Lower lobe of right lung (tissue), 2 donors: ENCODE data around the gene TIMM44. TPM values are rescaled to one million over a fixed set of nuclear protein-coding genes. Genes with fewer than 3 reads are reported as not detected.

ENCODE experiments used
- ATAC-seq, 2 donors: fragments of 200-7000 bp; cut with Tn5 transposase; one replicate each; pipeline ENCODE4 v1.9.1; 2020 to 2022; ENCODE audit warnings: mild to moderate bottlenecking in 2 of 2, moderate library complexity in 2 of 2
- DNase-seq: peaks from one replicate; pipeline ENCODE4 v3.0.0-alpha.2; 2020
- H3K27ac ChIP-seq: fragments of 200-600 bp; one replicate; pipeline ENCODE4 v1.8.0; 2022
- H3K27me3 ChIP-seq: fragments of 200-600 bp; one replicate; pipeline ENCODE4 v1.8.0; 2022; ENCODE audit warnings: low read depth
- H3K36me3 ChIP-seq: fragments of 200-600 bp; one replicate; pipeline ENCODE4 v1.8.0; 2022; ENCODE audit warnings: mild to moderate bottlenecking
- H3K4me1 ChIP-seq: fragments of 200-600 bp; one replicate; pipeline ENCODE4 v1.8.0; 2022
- H3K4me3 ChIP-seq: fragments of 200-600 bp; one replicate; pipeline ENCODE4 v1.8.0; 2022; ENCODE audit warnings: mild to moderate bottlenecking
- H3K9me3 ChIP-seq: fragments of 200-600 bp; one replicate; pipeline ENCODE4 v1.8.0; 2022
- CTCF ChIP-seq: fragments of 200-600 bp; IDR thresholded peaks from one replicate; pipeline ENCODE4 v1.8.0; 2022; ENCODE audit warnings: antibody characterized with exemption, mild to moderate bottlenecking
- intact Hi-C: fragments of 100-400 bp; cut with DNase I; formaldehyde crosslinking; loops from one replicate; pipeline ENCODE4 v1.11.0; 2022
- total RNA-seq: library from RNA; stranded (reverse); fragmentation: NEBNext Ultra II Directional; extraction: Animal tissue kit (Norgen Biotek cat#: 25700); gene quantifications from one replicate; pipeline ENCODE4 v1.2.1, GENCODE V29; 2021
- donor health status: DM: no; HTN: yes; CAD: no; lungs with severe emphysema.

The TIMM44 gene
- total RNA-seq, 1 donor from 2014 or later: 45.2 TPM

GRCh38 chr19:7912697-7913564 lies 30.5 kb downstream of the TIMM44 start:
- ATAC-seq: no peak
- Histone ChIP-seq H3K27me3 (peaks cover 36% of the 10 kb centered on the region), H3K9me3 (no peaks in the 10 kb centered on the region), H3K4me3 (no peak overlapping the region), H3K4me1 (peaks cover 26% of the 10 kb centered on the region), H3K36me3 (peaks cover 43% of the 10 kb centered on the region), H3K27ac (no peak overlapping the region)
- peak; percentile 43 for DNase-seq
- intact Hi-C loops: no loop called here
- TF ChIP-seq CTCF: no peak

GRCh38 chr19:7912144-7912696 lies 31.2 kb downstream of the TIMM44 start:
- Histone ChIP-seq H3K36me3 (peaks cover 43% of the 10 kb centered on the region), H3K9me3 (no peaks in the 10 kb centered on the region), H3K27me3 (peaks cover 29% of the 10 kb centered on the region), H3K27ac (no peak overlapping the region), H3K4me3 (no peak overlapping the region), H3K4me1 (peaks cover 25% of the 10 kb centered on the region)
- ATAC-seq: no peak
- intact Hi-C loops: no loop called here
- peak; percentile 48 for DNase-seq
- no peak for TF ChIP-seq CTCF

GRCh38 chr19:7911508-7912143 lies 31.8 kb downstream of the TIMM44 start:
- DNase-seq: peak; percentile 44
- no peak for TF ChIP-seq CTCF
- ATAC-seq: no peak
- Histone ChIP-seq H3K36me3 (peaks cover 43% of the 10 kb centered on the region), H3K27ac (no peak overlapping the region), H3K4me1 (peaks cover 21% of the 10 kb centered on the region), H3K9me3 (no peaks in the 10 kb centered on the region), H3K4me3 (no peak overlapping the region), H3K27me3 (peaks cover 23% of the 10 kb centered on the region)
- intact Hi-C loops: no loop called here

GRCh38 chr19:7910321-7911161 lies 32.9 kb downstream of the TIMM44 start:
- intact Hi-C loops: no loop called here
- Histone ChIP-seq H3K4me1 (peaks cover 21% of the 10 kb centered on the region), H3K9me3 (no peaks in the 10 kb centered on the region), H3K27me3 (peaks cover 12% of the 10 kb centered on the region), H3K4me3 (no peak overlapping the region), H3K36me3 (peaks cover 52% of the 10 kb centered on the region), H3K27ac (no peak overlapping the region)
- no peak for ATAC-seq
- DNase-seq: peak; percentile 46
- no peak for TF ChIP-seq CTCF

- H3K4me3 ChIP-seq: no peak overlapping the region
- H3K9me3 ChIP-seq: no peaks in the 10 kb centered on the region
- peak; percentile 40 for DNase-seq
- H3K4me1 ChIP-seq: peaks cover 28% of the 10 kb centered on the region
- H3K27me3 ChIP-seq: peaks cover 3% of the 10 kb centered on the region
- intact Hi-C loops: no loop called here
- no peak for TF ChIP-seq CTCF
- no peak overlapping the region for H3K27ac ChIP-seq
- ATAC-seq: no peak
- H3K36me3 ChIP-seq: peaks cover 52% of the 10 kb centered on the region
These were observed 33.9 kb downstream of the TIMM44 start for GRCh38 chr19:7909471-7910067.
